Neural progenitor cell (in vitro differentiated cells): Measurements from ENCODE around the gene GADD45B.
"Not testable (repeated sequence)": the region's sequence is repeated elsewhere in the genome, so short reads cannot be mapped to it uniquely, and the experiment has no call there.

ENCODE experiments used
- EZH2 ChIP-seq: fragments of 200-600 bp; sonication (generic); IDR thresholded peaks from 2 replicates; pipeline ENCODE4 v1.6.1; 2017; ENCODE audit warnings: antibody characterized with exemption, mild to moderate bottlenecking, moderate library complexity
- TF ChIP-seq, protein P1 (sequence below): fragments of 200-600 bp; sonication (generic); IDR thresholded peaks from 2 replicates; pipeline ENCODE4 v1.5.1; 2017; ENCODE audit warnings: antibody characterized with exemption, mild to moderate bottlenecking

DNA sequence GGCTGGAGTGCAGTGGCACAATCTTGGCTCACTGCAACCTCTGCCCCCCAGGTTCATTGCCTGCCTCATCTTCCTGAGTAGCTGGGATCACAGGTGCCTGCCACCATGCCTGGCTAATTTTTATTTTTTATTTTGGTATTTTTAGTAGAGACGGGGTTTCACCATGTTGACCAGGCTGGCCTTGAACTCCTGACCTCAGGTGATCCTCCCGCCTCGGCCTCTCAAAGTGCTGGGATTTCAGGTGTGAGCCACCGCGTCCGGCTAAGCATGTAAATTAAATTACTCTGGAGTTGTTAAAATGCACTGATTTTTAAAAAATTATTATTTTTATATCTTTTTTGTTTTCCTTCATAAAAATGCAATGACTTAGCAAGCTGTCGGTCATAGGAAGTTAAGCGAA is 30.7 kb downstream of the GADD45B start:
- TF ChIP-seq, protein P1, sequence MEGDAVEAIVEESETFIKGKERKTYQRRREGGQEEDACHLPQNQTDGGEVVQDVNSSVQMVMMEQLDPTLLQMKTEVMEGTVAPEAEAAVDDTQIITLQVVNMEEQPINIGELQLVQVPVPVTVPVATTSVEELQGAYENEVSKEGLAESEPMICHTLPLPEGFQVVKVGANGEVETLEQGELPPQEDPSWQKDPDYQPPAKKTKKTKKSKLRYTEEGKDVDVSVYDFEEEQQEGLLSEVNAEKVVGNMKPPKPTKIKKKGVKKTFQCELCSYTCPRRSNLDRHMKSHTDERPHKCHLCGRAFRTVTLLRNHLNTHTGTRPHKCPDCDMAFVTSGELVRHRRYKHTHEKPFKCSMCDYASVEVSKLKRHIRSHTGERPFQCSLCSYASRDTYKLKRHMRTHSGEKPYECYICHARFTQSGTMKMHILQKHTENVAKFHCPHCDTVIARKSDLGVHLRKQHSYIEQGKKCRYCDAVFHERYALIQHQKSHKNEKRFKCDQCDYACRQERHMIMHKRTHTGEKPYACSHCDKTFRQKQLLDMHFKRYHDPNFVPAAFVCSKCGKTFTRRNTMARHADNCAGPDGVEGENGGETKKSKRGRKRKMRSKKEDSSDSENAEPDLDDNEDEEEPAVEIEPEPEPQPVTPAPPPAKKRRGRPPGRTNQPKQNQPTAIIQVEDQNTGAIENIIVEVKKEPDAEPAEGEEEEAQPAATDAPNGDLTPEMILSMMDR, result not testable (repeated sequence)
- not testable (repeated sequence) for TF ChIP-seq EZH2
